NCI-H2029 (cell line): ENCODE results near the gene CLIC1.

ENCODE experiments used
- DNase-seq: peaks from one replicate; lab custom pipeline; 2025; lab: John Stamatoyannopoulos, UW

The CLIC1 gene

DNA sequence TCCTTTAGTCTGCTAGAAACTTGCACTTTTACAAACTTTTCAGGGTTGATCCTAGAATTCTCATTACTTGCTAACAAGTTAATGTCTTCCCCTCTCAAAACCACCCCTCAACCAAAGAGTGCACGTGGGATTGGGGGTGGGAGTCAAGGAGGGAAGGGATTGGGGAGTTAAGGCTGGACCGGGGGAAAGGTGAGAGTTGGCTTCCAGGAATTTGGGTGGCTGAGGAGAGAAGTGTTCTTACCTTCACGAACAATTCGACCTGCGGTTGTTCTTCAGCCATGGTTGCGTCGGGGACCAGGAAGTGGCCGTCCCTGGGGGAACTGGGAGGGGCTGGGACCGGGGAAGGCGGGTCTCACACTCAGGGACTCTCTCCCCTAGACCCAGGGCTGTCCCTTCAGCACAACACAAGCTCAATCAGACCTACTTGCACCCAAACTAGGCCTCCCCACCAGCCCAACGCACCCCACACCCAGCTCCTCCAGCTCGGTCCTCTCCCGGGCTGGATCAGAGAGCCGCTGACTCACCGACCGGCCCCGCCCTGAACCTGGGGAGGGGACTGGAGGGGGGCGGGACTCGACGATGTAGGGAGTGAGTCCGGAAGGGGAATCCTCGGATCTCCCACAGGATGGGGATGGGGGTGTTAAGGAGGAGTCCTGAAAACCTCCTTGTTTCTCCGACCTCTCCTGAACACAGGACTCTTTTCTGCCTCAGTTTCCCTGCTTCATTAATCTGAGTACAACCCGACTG lies at the start of gene CLIC1:
Gene CLIC1 (minus strand): TSS at position 510 of the 747 bp plus-strand sequence. CDS start 230 bp downstream, at position 280.
- DNase-seq, result peak; percentile 76

DNA sequence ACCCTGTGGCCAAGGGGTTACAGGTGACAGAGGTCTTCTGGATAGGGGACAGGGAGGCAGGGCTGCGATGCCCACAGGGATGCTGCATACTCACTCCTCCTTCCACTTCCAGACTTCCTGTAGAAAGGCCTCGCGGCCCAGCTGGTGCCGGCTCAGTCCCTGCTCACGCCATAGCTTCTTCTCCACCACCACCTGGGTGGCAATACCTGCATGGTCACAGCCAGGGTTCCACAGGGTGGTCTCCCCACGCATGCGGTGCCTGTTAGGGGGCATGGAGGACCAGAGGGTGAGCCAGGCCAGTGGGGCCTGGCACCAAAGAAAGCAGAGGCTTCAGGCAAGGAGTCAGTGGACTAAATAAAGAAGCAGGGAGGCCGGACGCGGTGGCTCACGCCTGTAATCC lies 49.1 kb upstream of the CLIC1 start:
- no peak for DNase-seq

GRCh38 chr6:31784098-31784925 lies 48.0 kb upstream of the CLIC1 start:
- DNase-seq, result no peak

- DNase-seq, result no peak
Measured at GRCh38 chr6:31782126-31782855, 46.0 kb upstream of the CLIC1 start.

GRCh38 chr6:31781244-31782125 lies 45.2 kb upstream of the CLIC1 start:
- DNase-seq, result no peak

DNA sequence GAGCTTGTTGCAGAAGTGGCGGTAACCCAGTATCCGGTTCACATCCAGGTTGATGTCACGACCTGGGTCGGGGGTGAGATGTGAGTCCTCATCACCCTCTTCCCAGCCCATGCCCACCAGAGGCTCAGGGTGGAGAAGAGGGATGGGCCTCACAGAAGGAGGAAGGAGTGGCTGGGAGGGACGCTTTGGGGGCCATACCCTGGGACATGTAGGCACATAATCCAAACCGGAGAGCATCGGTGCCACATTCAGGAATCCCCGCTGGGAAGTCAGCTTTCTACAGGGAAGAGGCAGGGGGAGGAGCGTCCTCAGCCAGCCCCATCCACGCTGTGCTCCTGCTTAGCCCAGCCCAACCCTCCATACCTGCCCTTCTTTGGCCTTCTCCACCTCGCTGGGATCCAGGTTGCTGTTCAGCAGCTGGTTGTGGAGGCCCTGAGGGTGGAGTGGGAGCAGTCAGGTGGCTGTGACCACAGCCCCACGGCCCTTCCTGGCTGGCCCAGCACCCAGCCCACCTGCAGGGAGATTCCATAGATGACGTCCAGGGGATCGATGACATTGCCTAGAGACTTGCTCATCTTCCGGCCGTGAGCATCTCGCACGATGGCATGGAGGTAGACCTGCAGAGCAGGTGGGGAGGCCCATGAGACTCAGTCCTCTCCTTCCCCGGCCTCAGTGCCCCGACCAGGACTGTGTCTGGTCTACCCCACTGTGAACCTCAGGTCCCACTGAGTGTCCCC lies 44.3 kb upstream of the CLIC1 start:
- DNase-seq, result no peak

GRCh38 chr6:31779908-31780307 lies 43.6 kb upstream of the CLIC1 start:
- no peak for DNase-seq

GRCh38 chr6:31778999-31779885 lies 42.9 kb upstream of the CLIC1 start:
- DNase-seq, result no peak

GRCh38 chr6:31778193-31778592 lies 41.9 kb upstream of the CLIC1 start:
- DNase-seq, result no peak

GRCh38 chr6:31777667-31778050 lies 41.3 kb upstream of the CLIC1 start:
- DNase-seq, result no peak

GRCh38 chr6:31776989-31777666 lies 40.8 kb upstream of the CLIC1 start, which contains the start of gene VWA7:
Gene VWA7 (minus strand): TSS chr6:31777328. CDS start chr6:31776779, 549 bp downstream.
- DNase-seq, result peak; percentile 85

DNA sequence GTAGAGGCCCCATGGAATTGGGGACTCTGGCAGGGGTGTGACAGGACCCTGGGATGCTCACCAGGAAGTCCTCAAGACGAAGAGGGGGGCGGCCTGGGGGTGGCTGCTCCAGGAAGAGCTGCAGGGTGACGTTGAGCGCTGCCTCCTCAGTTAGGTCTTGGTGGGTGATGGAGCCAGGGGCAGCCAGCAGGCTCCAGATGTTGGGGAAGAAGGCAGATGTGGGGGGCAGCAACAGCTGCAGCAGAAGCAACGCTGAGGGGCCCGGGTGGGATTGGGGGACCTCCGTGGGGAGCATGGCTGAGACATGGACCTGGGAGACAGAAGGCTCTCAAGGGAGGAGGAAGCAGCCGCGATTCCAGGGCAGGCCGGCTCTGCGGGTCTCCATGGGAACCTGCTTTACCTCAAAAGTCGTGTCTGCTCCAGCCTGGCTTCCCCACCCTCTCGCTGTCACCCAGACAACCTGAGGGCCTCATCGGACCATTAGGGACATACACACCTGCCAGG lies 40.2 kb upstream of the CLIC1 start:
- peak; percentile 63 for DNase-seq

- no peak for DNase-seq
Measured at GRCh38 chr6:31775633-31776484, 39.5 kb upstream of the CLIC1 start.

GRCh38 chr6:31775184-31775583 lies 38.9 kb upstream of the CLIC1 start:
- no peak for DNase-seq

GRCh38 chr6:31771992-31772358 lies 35.6 kb upstream of the CLIC1 start:
- no peak for DNase-seq

GRCh38 chr6:31770860-31771259 lies 34.5 kb upstream of the CLIC1 start:
- no peak for DNase-seq

GRCh38 chr6:31769684-31770371 lies 33.5 kb upstream of the CLIC1 start:
- peak; percentile 64 for DNase-seq
